IPS-18a (cell line): ENCODE data around the gene MRPS12.
"Not testable (repeated sequence)": the region's sequence is repeated elsewhere in the genome, so short reads cannot be mapped to it uniquely, and the experiment has no call there.

ENCODE experiments used
- H3K27ac ChIP-seq: one replicate; pipeline ENCODE4 v1.5.1; 2013; ENCODE audit warnings: low read length
- H3K27me3 ChIP-seq: one replicate; pipeline ENCODE4 v1.6.1; 2013; ENCODE audit warnings: mild to moderate bottlenecking, low read length; ENCODE audit not compliant: control insufficient read depth, insufficient read depth
- H3K36me3 ChIP-seq: one replicate; pipeline ENCODE4 v1.6.1; 2013; ENCODE audit warnings: low read depth, low read length; ENCODE audit not compliant: control insufficient read depth
- H3K4me1 ChIP-seq: one replicate; pipeline ENCODE4 v1.6.1; 2013; ENCODE audit warnings: low read depth, low read length; ENCODE audit not compliant: control insufficient read depth
- H3K4me3 ChIP-seq: one replicate; pipeline ENCODE4 v1.5.1; 2013; ENCODE audit warnings: low read length
- H3K9ac ChIP-seq: one replicate; pipeline ENCODE4 v1.6.1; 2013; ENCODE audit warnings: mild to moderate bottlenecking, low read length, moderate library complexity
- H3K9me3 ChIP-seq: one replicate; pipeline ENCODE4 v1.6.1; 2013; ENCODE audit warnings: low read depth, low read length; ENCODE audit not compliant: control insufficient read depth

Gene MRPS12

DNA sequence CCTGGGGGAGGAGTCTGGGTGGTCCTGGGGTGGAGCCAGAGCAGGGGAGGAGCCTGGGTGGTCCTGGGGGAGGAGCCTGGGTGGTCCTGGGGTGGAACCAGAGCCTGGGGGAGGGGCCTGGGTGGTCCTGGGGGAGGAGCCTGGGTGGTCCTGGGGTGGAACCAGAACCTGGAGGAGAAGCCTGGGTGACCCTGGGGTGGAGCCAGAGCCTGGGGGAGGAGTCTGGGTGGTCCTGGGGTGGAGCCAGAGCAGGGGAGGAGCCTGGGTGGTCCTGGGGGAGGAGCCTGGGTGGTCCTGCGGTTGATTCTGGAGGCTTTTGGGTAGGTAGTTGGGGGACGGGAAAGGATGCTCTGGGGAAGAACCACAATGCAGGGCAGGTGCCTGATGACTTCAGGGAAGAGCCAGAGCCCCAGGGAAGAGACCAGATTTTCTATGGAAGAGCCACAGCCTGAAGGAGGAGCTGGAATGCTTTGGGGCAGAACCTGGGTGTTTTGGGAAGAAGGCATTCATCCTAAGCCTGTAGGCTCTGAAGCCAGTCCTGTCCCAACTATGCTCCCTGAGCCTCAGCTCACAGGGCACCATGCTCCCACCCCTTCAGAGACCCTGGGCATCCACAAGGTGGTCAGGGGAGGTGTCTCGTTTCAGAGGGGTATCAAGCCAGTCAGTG lies 15.0 kb downstream of the MRPS12 start:
- Histone ChIP-seq H3K9ac (no peak overlapping the region), H3K27ac (no peak overlapping the region), H3K4me3 (no peak overlapping the region), H3K36me3 (no peaks in the 10 kb centered on the region), H3K9me3 (no peaks in the 10 kb centered on the region), H3K4me1 (no peaks in the 10 kb centered on the region), H3K27me3 (no peaks in the 10 kb centered on the region)

DNA sequence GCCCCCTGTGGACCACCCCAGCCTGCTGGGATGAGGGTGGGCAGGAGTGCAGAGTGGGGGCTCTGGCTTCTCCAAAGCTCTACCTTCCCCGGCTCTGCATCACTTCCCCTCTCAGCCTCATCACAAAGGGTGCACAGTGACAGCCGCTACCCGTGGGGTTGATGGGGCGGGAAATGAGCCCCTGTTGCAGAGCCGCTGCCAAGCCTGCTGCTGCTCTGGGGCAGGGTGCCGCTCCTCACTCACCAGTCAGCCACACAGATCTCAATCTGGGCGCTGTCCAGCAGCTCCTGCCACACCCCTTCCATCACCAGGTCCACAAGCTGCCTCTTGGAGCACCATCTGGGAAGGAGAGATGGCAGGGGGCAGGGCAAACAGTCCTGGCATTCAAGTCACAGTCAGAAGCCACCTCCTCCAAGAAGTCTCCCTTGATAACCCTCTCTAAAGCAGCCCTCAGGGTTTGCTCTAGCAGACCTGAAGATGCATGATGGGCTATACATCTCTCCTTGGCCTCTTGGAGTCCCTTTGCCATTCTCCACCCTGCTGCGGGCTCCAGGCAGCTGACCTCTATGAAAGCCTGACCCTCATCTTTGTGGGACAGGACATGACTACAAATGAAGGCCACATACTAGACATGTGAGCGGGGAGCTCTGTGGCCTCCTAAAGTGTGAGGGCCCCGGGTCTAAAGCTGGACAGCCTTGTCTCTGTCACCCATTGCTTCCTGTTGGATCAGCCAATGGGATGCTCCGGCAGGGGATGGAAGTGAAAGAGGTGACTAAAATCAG lies 15.7 kb downstream of the MRPS12 start:
- Histone ChIP-seq H3K9me3 (no peaks in the 10 kb centered on the region), H3K27me3 (no peaks in the 10 kb centered on the region), H3K4me1 (no peaks in the 10 kb centered on the region), H3K27ac (no peak overlapping the region), H3K36me3 (no peaks in the 10 kb centered on the region), H3K9ac (no peak overlapping the region), H3K4me3 (no peak overlapping the region)

DNA sequence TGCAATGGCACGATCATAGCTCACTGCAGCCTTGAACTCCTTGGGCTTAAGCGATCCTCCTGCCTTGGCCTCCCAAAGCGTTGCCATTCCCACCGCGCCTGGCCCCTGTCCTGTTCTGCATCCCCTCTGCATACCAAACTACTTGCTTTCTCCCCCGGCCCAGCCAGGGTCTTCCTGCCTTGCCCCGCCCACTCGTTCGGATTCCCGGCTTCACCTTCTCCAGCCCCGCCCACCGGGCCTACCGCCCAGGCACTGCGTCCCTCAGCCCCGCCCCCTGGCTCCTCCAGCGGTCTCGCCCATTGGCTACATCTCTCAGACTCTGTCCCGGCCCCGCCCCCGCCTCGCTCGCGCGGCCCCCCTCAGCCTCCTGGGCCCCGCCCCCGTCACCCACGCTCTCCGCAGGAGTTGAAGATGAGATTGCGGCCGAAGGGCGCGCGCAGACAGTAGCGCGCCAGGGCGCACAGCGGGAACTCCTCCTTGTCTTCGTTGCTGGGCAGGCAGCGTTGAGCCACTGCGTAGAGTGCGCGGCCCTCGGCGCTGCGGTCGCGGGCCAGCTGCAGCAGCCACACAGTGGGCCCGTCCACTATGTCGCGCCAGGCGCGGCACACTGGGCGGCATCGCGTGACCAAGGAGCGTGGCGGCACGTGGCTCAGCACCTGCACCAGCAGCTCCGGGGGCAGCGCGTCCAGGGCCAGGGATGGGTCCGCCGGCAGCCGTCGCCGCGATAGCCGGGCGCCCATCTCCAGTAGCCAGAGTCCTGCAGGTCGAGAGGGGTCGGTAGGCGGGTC lies 19.0 kb downstream of the MRPS12 start:
- Histone ChIP-seq H3K4me1 (no peaks in the 10 kb centered on the region), H3K27me3 (no peaks in the 10 kb centered on the region), H3K9ac (no peak overlapping the region), H3K4me3 (peak overlapping the region; percentile 65), H3K27ac (no peak overlapping the region), H3K9me3 (no peaks in the 10 kb centered on the region), H3K36me3 (no peaks in the 10 kb centered on the region)

- Histone ChIP-seq H3K4me3 (no peak overlapping the region), H3K27ac (no peak overlapping the region), H3K9ac (no peak overlapping the region), H3K9me3 (no peaks in the 10 kb centered on the region), H3K36me3 (no peaks in the 10 kb centered on the region), H3K4me1 (no peaks in the 10 kb centered on the region), H3K27me3 (no peaks in the 10 kb centered on the region)
These were observed 20.4 kb downstream of the MRPS12 start for GRCh38 chr19:38951187-38951586.

- Histone ChIP-seq H3K36me3 (no peaks in the 10 kb centered on the region), H3K27ac (no peak overlapping the region), H3K9me3 (no peaks in the 10 kb centered on the region), H3K9ac (no peak overlapping the region), H3K27me3 (no peaks in the 10 kb centered on the region), H3K4me3 (no peak overlapping the region), H3K4me1 (no peaks in the 10 kb centered on the region)
These were observed 21.8 kb downstream of the MRPS12 start for GRCh38 chr19:38952395-38953165.

DNA sequence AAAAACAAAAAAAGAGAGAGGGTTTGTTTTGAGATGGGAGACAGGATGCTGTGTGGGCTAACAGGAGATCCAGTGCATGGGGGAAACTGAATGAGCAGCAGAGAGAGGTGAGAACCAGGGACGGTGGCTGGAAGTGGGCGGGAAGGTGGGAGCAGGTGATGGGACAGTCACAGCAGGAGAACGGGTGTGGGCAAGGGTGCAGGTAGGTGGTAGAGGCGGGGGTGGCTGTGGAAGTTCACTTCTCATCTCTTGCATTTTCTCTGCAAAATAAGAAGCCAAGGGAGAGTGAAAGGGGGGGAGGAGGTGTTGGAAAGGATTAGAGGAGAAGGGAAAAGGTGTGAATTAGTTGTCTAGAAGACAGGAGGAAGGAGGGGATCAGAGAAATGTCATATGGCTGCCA lies 22.9 kb downstream of the MRPS12 start:
- no peaks in the 10 kb centered on the region for H3K4me1 ChIP-seq
- H3K27me3 ChIP-seq = no peaks in the 10 kb centered on the region
- H3K36me3 ChIP-seq = no peaks in the 10 kb centered on the region
- H3K9ac ChIP-seq = no peak overlapping the region
- H3K4me3 ChIP-seq = no peak overlapping the region
- H3K9me3 ChIP-seq = no peaks in the 10 kb centered on the region
- H3K27ac ChIP-seq = no peak overlapping the region

DNA sequence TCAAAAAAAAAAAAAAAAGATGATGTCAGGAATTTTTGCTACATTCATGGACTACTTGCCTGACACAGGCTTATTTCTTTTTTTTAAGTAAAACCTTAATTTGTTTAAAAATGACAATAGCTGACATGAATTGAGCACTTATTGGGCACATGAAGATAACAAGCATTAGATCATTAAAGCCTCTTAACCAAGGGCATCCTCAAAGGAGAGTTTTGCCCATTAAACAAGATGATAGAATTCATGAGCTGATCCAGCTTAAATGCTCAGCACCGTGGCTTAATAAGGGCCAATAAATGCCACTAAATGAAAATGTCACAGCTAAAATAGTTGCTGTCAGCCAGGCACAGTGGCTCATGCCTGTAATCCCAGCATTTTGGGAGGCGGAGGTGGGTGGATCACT lies 25.5 kb downstream of the MRPS12 start:
- Histone ChIP-seq H3K4me3 (no peak overlapping the region), H3K27me3 (no peaks in the 10 kb centered on the region), H3K9me3 (no peaks in the 10 kb centered on the region), H3K4me1 (no peaks in the 10 kb centered on the region), H3K9ac (no peak overlapping the region), H3K36me3 (no peaks in the 10 kb centered on the region), H3K27ac (no peak overlapping the region)

DNA sequence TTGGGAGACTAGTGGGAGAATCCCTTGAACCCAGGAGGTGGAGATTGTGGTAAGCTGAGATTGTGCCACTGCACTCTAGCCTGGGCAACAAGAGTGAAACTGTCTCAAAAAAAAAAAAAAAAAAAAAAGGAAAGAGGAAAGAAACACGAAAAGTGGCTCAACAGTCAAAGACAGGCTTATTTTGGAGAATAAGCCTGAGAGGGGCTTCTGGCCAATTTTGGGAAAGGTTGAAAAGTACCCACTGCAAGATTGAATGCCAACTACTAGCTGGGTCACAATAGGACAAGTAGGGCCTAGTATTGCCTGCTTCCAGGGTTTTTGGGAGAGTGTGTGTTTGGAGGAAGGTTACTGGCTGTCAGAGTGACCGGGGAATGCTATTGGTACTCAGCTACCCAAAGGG lies 27.6 kb downstream of the MRPS12 start:
- H3K9me3 ChIP-seq = no peaks in the 10 kb centered on the region
- no peak overlapping the region for H3K27ac ChIP-seq
- H3K4me3 ChIP-seq = no peak overlapping the region
- no peaks in the 10 kb centered on the region for H3K36me3 ChIP-seq
- no peaks in the 10 kb centered on the region for H3K4me1 ChIP-seq
- H3K9ac ChIP-seq = no peak overlapping the region
- no peaks in the 10 kb centered on the region for H3K27me3 ChIP-seq

DNA sequence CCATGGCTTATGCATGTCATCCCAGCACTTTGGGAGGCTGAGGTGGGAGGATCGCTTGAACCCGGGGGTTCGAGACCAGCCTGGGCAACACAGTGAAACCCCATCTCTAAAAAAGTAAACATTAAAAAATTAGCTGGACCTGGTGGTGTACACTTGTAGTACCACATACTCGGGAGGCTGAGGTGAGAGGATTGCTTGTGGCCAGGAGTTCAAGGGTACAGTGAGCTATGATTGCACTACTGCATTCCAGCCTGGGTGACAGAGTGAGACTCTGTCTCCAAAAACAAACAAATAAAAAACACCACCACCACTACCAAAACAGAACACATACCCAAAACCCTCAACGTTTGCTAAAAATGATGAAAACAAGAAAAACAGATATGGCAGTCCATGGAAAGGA lies 28.9 kb downstream of the MRPS12 start:
- H3K4me3 ChIP-seq = no peak overlapping the region
- no peak overlapping the region for H3K27ac ChIP-seq
- H3K9ac ChIP-seq = no peak overlapping the region
- H3K36me3 ChIP-seq = no peaks in the 10 kb centered on the region
- no peaks in the 10 kb centered on the region for H3K27me3 ChIP-seq
- no peaks in the 10 kb centered on the region for H3K9me3 ChIP-seq
- H3K4me1 ChIP-seq = no peaks in the 10 kb centered on the region

DNA sequence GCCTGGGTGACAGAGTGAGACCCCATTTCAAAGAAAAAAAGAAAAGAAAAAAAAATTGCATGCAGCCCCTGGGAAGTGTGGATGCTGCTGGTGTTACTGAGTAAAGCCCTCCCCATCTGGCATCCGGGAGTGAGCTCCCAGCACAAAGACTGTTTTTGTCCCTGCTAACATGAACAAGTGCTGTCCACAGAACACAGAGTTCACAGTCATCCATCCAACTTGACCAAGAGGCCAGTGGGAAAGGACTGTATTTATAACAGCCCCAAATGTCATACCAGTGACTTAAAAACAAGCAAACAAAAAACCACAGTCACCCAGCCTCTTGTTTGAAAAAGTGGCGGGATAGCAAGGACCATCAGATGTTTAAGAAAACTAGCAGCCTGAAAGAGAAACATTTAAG lies 34.0 kb downstream of the MRPS12 start:
- no peaks in the 10 kb centered on the region for H3K9me3 ChIP-seq
- H3K27ac ChIP-seq = no peak overlapping the region

DNA sequence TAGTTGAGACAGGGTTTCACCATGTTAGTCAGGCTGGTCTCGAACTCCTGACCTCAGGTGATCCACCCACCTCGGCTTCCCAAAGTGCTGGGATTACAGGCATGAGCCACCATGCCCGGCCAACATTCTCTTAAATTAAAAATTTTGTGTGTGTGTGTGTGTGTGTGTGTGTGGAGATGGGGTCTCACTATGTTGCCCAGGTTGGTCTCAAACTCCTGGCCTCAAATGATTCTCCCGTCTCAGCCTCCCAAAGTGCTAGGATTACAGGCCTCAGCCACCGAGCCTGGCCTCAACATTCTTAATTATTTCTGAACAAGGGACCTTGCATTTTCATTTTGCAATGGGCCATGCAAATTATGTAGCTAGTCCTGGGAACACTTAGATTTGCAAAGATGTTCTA lies 35.4 kb downstream of the MRPS12 start:
- H3K27ac ChIP-seq, H3K9me3 ChIP-seq, H3K9ac ChIP-seq, H3K36me3 ChIP-seq, H3K4me3 ChIP-seq, H3K4me1 ChIP-seq, H3K27me3 ChIP-seq: not testable (repeated sequence)

More for the DNA sequence above, 34.0 kb downstream of the MRPS12 start:
- Histone ChIP-seq H3K36me3 (no peaks in the 10 kb centered on the region), H3K9ac (no peak overlapping the region), H3K4me1 (no peaks in the 10 kb centered on the region), H3K27me3 (no peaks in the 10 kb centered on the region), H3K4me3 (no peak overlapping the region)
